ENCODE results near the gene SRGAP3. TPM values are rescaled to one million over a fixed set of nuclear protein-coding genes. Genes with fewer than 3 reads are reported as not detected.

Gene SRGAP3
- total and polyA plus RNA-seq, 4 donors, result 1.2 to 32.8 (median 7.3) TPM

DNA sequence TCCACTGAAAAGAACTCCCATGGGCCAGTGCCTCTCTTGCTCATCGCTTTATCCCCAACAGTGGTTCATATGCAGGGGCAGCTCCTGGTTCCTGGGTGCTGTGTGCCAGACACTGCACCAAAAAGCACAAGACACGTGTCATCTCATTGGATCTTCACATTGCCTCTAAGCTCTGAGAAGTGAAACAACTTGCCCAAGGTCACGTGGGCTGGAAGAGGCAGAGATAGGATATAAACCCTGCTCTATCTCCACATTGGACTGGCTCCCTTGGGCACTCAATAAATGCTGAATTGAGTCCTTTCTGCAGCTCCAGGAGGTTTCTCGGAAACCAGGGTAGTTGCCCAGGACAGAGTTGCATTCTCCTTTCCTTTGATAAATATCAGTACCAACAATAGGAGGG lies 88.1 kb downstream of the SRGAP3 start:
- Histone ChIP-seq H3K4me1 (ENCODE audit: control insufficient read depth in 5 of 5, insufficient read depth in 5 of 5, low read length in 5 of 5) (peaks cover 0 to 12% (median 0%) of the 10 kb centered on the region in 5 donors), H3K27ac (ENCODE audit: low read depth in 1 of 2, low read length in 1 of 2) (no peak overlapping the region), H3K4me3 (no peak overlapping the region), H3K9ac (ENCODE audit: insufficient read depth in 1 of 2, low read length in 2 of 2) (no peak overlapping the region), H3K36me3 (ENCODE audit: control insufficient read depth in 4 of 4, insufficient read depth in 4 of 4, low read length in 4 of 4) (no peaks in the 10 kb centered on the region), H3K9me3 (ENCODE audit: control insufficient read depth in 4 of 4, insufficient read depth in 3 of 4, low read length in 3 of 4) (no peaks in the 10 kb centered on the region), H3K27me3 (ENCODE audit: control insufficient read depth in 3 of 3, insufficient read depth in 3 of 3, low read length in 2 of 3) (no peaks in the 10 kb centered on the region)
- TF ChIP-seq, protein P1, sequence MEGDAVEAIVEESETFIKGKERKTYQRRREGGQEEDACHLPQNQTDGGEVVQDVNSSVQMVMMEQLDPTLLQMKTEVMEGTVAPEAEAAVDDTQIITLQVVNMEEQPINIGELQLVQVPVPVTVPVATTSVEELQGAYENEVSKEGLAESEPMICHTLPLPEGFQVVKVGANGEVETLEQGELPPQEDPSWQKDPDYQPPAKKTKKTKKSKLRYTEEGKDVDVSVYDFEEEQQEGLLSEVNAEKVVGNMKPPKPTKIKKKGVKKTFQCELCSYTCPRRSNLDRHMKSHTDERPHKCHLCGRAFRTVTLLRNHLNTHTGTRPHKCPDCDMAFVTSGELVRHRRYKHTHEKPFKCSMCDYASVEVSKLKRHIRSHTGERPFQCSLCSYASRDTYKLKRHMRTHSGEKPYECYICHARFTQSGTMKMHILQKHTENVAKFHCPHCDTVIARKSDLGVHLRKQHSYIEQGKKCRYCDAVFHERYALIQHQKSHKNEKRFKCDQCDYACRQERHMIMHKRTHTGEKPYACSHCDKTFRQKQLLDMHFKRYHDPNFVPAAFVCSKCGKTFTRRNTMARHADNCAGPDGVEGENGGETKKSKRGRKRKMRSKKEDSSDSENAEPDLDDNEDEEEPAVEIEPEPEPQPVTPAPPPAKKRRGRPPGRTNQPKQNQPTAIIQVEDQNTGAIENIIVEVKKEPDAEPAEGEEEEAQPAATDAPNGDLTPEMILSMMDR (IDR thresholded peaks at IDR 0.05; ENCODE audit: control extremely low read depth, extremely low read depth), result no peak
- ATAC-seq (ENCODE audit: insufficient read depth, low FRiP score) (no peak), DNase-seq (no peak)
- WGBS, 2 donors, result 90% methylated on average over 4 of the region's 4 CpGs

DNA sequence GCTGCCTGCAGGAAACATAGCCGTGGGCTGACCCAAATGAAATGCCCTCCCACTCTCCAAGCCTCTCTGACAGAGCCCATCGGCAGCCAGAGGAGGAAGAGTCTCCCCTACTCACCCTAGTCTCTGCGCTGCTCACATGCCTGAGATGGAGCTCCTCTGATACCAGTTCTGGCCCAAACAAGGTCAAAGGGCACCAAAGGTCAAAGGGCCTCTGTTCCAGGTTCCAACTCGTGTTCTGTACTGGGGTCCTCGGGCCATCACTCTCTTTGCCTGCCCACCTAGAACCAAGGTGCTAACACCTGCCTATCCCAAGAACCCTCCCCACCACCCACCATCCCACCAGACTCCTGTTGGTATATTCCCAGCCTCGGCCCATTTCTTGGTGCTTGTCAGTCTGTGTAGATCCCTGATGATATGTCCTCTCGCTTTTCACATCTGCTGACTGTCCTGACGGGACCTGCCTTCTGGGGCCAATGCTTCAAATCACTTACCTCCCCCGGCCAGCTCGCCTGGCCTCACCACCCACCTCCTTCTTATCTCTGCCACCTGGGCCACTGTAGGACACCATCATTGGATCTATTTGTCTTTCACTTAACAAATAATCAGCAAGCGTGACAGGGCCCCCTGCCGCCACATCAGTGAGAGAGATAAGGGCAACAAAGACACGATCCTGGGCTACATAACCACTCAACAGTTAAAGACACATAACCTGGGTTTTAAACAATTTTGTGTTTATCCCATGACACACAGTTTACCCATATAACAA lies 90.4 kb downstream of the SRGAP3 start:
- peaks cover 0 to 12% (median 0%) of the 10 kb centered on the region in 5 donors for H3K4me1 ChIP-seq (ENCODE audit: control insufficient read depth in 5 of 5, insufficient read depth in 5 of 5, low read length in 5 of 5)
- no peaks in the 10 kb centered on the region for H3K27me3 ChIP-seq (ENCODE audit: control insufficient read depth in 3 of 3, insufficient read depth in 3 of 3, low read length in 2 of 3)
- H3K9me3 ChIP-seq (ENCODE audit: control insufficient read depth in 4 of 4, insufficient read depth in 3 of 4, low read length in 3 of 4), result no peaks in the 10 kb centered on the region
- TF ChIP-seq, protein P1 (IDR thresholded peaks at IDR 0.05; ENCODE audit: control extremely low read depth, extremely low read depth), result no peak
- DNase-seq, result no peak
- no peak overlapping the region for H3K27ac ChIP-seq (ENCODE audit: low read depth in 1 of 2, low read length in 1 of 2)
- no peak overlapping the region for H3K4me3 ChIP-seq
- ATAC-seq (ENCODE audit: insufficient read depth, low FRiP score), result no peak
- no peak overlapping the region for H3K9ac ChIP-seq (ENCODE audit: insufficient read depth in 1 of 2, low read length in 2 of 2)
- WGBS, 2 donors, result 79 to 89% methylated on average over 13 of the region's 13 CpGs
- no peaks in the 10 kb centered on the region for H3K36me3 ChIP-seq (ENCODE audit: control insufficient read depth in 4 of 4, insufficient read depth in 4 of 4, low read length in 4 of 4)

DNA sequence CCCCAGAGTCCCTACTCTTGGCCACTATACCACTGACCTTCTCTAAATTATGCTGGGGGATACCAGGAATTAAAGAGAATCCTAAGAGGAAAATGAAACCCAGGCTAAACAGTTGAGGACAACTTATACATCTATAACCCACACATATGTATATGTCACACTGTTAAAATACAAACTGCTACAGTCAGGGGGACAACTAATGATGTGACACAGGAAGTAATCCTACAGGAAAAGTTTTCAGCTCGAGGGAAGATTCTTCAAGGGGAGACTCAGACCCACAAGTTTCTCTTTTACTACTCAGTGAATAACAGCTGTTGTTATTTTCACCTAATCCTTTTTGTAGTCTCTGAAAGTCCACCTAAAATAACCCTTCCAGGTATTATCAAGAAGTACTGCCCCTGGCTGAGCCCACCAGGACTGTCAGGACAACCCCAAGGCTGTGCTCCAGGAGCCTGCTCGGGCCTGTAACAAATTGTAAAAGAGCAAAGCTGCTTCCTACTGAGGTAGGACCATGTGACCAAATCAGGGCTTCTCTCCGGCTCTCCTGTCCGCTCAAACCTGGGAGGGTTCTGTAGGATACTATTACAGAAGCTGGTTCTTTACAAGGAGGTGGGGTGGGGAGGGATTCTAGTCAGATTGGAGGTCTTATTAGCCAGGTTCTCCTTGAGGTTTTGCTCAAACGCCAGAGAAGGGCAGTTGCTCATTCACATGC lies 91.6 kb downstream of the SRGAP3 start:
- H3K4me3 ChIP-seq, result no peak overlapping the region
- H3K9ac ChIP-seq (ENCODE audit: insufficient read depth in 1 of 2, low read length in 2 of 2), result no peak overlapping the region
- WGBS, 2 donors, result 85 to 92% methylated on average over 5 of the region's 5 CpGs
- no peak for ATAC-seq (ENCODE audit: insufficient read depth, low FRiP score)
- TF ChIP-seq, protein P1 (IDR thresholded peaks at IDR 0.05; ENCODE audit: control extremely low read depth, extremely low read depth), result no peak
- no peaks in the 10 kb centered on the region for H3K27me3 ChIP-seq (ENCODE audit: control insufficient read depth in 3 of 3, insufficient read depth in 3 of 3, low read length in 2 of 3)
- peaks cover 0 to 12% (median 0%) of the 10 kb centered on the region in 5 donors for H3K4me1 ChIP-seq (ENCODE audit: control insufficient read depth in 5 of 5, insufficient read depth in 5 of 5, low read length in 5 of 5)
- H3K36me3 ChIP-seq (ENCODE audit: control insufficient read depth in 4 of 4, insufficient read depth in 4 of 4, low read length in 4 of 4), result no peaks in the 10 kb centered on the region
- no peaks in the 10 kb centered on the region for H3K9me3 ChIP-seq (ENCODE audit: control insufficient read depth in 4 of 4, insufficient read depth in 3 of 4, low read length in 3 of 4)
- H3K27ac ChIP-seq (ENCODE audit: low read depth in 1 of 2, low read length in 1 of 2), result no peak overlapping the region
- DNase-seq, result peak in 1 of 3 donors; percentile 63

All from lung (tissue), 12 donors.